ENCODE measurements around the gene HOXB6.

The HOXB6 gene

DNA sequence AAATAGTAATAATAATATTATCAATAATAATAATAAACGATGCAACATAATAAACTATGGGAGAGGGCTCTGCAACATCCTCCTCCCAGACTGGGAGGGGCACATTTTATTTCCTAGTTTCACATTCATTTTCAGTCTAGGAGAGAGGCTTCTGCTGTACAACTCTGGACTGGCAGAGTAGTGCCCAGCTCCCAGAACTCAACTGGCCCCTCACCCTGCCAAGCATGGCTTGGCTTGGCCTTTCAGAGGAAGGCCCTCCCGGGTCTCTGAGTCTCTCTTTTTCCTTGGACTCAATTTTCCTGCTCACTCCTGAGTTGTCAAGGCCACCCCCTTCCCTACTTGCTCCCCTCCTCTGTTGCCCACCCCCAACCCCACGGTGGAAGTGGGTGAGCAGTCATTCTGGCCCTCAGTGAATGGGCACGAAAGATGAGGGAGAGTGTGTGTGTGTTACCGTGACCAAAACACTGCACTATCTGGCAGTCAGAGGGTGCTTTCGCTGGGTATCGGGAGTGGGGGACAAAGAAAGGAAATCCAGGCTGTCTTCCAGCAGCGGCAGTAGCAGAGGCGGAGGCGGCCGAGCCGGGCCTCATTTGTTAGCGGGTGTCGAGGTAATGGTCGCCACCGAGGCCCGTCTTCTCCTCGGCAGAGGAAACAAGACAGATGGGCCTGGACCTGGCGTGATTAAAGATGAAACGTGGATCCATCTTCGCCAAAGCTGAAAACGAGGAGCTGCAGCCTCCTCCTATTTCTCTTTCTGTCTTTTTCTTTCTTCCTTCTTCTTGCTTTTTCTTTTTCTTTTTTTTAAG is 28.9 kb downstream of the HOXB6 start:
- intact Hi-C loops (cut with DNase I), result no loop called here

GRCh38 chr17:48575066-48575582 is 29.7 kb downstream of the HOXB6 start:
- DNase-seq, result no peak
- intact Hi-C loops (cut with DNase I), result no loop called here

More for the DNA sequence above, 28.9 kb downstream of the HOXB6 start:
- DNase-seq, result no peak

DNA sequence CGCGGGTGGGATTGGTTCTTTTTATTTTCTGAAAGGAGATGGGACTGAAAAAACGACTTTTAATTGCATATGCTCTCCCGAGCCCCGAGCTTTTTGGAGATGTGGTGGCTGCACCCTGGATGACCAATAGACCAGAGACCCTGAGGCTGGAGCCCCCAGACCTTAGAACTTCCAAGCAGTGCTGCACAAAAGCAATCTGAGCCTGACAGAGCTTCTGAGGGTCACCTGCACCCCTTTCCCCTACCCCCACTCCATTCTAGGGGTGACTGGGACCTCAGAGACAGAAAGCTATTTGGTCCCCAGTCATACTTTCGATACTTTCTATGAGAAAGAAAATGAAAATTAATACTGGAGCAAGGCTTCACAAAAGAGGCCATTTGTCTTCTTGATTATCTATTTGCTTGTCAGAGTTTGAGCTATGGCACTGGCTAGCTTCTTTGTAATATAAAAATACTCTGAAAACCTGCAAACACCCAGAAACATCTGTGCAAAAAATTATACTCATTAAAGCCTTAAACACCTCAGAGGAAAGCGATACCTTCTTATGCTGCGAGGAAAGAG is 30.2 kb downstream of the HOXB6 start:
- intact Hi-C loops (cut with DNase I), result no loop called here
- DNase-seq, result no peak

DNA sequence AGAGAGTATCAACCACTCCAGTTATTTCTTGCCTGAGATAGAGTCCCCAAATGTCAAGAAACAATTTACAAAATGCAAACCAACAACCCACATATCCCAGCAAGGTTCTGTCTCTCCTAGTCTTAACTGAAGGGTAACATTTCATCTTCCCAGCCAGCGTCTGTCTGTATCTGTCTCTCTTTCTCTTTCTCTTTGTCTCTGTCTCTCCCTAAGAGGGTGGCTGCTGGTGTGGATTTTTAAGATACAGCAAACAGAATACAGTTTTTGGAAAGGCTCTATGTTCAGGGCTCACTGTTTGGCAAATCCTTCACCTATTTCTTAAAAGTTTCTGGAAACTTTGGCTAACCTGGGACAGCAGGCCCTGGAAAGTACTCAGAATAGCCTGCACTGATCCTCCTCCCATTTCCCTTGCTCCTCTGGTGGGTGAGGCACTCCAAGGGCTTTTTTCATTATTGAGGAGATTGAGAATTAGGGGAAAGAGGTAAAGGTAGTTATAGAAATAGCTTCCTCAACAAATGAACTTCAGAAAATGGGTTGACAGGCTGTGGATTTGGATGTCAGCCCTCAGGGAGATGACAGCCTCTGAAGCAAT is 32.9 kb downstream of the HOXB6 start:
- DNase-seq, result no peak
- intact Hi-C loops (cut with DNase I), result no loop called here

GRCh38 chr17:48571024-48571818 is 33.6 kb downstream of the HOXB6 start:
- DNase-seq, result no peak
- intact Hi-C loops (cut with DNase I), result no loop called here

DNA sequence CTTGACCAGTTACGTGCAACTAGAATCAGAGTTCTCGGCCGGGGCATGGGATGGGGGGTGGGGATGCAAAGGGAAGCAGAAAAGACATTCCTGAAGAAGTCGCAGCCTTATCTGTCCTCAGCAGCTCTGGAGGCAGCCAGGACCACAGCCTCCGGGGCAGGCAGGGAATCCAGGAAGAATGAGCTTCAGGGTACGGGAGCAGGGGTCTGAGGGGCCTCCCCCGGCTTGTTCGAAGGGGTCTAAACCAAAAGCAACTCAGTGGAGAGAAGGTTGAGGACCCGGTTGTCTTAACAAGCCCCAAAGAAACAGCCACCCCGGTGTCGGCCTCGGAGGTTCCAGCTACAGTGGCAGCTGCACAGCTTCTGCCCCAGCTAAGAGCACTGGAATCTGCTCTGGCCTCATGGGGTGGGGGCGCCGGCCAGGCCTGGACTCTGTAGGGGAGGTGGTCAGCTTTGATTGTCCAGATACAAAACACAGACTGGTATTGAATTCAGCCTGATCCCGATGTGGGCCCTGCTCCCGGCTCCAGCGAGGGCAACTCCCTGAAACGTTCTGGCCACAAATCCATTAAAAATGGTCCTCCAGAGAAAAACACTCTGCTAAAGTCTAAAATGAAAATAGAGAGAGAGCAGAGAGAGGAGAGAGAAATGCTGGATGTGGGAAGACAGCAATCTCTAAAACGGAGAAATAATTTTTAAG is 34.3 kb downstream of the HOXB6 start:
- DNase-seq, result no peak
- intact Hi-C loops (cut with DNase I), result no loop called here

- intact Hi-C loops (cut with DNase I), result no loop called here
These were observed 35.0 kb downstream of the HOXB6 start for GRCh38 chr17:48569674-48570324.

GRCh38 chr17:48569240-48569582 is 35.6 kb downstream of the HOXB6 start:
- no peak for DNase-seq
- intact Hi-C loops (cut with DNase I), result no loop called here

More at GRCh38 chr17:48569674-48570324, 35.0 kb downstream of the HOXB6 start:
- DNase-seq, result no peak

- intact Hi-C loops (cut with DNase I), result no loop called here
- no peak for DNase-seq
These were observed 36.1 kb downstream of the HOXB6 start for GRCh38 chr17:48568499-48569239.

DNA sequence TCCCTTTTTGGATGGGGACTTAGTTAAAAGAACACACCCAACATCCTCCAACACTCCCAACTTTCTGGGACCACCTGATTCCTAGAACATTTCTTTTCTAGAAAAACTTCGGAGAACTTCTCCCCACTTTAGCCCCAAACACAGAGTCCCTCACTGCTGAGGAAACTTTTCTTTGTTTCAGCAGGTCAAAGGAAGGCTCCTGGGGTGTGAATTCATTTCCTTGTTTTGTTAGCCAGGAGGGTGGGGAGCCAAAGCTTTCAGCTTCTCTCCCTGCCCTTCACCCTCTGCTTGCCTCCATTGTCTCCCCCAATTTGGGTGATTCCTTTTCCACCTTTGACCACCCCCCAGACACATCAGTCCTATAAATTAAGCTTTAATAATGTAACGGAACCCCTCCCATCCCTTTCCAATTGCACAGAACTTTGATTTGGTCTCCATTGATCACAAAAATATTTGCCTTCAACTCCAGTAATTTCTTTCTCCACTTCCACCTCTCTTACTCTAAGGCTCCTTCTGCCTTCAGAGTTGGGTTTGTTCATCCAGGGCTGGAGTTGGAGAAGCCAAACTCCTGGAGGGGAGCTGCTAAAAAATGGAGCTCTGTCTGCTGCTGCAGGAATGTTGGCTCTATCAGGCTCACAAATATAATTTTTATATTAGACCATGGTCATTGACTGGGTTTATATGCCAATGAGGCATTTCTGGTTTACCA is 37.0 kb downstream of the HOXB6 start:
- DNase-seq, result no peak
- intact Hi-C loops (cut with DNase I), result no loop called here

GRCh38 chr17:48567209-48567608 is 37.6 kb downstream of the HOXB6 start:
- no peak for DNase-seq
- intact Hi-C loops (cut with DNase I), result no loop called here

- DNase-seq, result no peak
- intact Hi-C loops (cut with DNase I), result no loop called here
These were observed 38.1 kb downstream of the HOXB6 start for GRCh38 chr17:48566717-48567116.

- intact Hi-C loops (cut with DNase I), result no loop called here
- DNase-seq, result no peak
These were observed 38.7 kb downstream of the HOXB6 start for GRCh38 chr17:48565925-48566710.

- intact Hi-C loops (cut with DNase I), result no loop called here
- DNase-seq, result no peak
These were observed 39.7 kb downstream of the HOXB6 start for GRCh38 chr17:48565022-48565554.

DNA sequence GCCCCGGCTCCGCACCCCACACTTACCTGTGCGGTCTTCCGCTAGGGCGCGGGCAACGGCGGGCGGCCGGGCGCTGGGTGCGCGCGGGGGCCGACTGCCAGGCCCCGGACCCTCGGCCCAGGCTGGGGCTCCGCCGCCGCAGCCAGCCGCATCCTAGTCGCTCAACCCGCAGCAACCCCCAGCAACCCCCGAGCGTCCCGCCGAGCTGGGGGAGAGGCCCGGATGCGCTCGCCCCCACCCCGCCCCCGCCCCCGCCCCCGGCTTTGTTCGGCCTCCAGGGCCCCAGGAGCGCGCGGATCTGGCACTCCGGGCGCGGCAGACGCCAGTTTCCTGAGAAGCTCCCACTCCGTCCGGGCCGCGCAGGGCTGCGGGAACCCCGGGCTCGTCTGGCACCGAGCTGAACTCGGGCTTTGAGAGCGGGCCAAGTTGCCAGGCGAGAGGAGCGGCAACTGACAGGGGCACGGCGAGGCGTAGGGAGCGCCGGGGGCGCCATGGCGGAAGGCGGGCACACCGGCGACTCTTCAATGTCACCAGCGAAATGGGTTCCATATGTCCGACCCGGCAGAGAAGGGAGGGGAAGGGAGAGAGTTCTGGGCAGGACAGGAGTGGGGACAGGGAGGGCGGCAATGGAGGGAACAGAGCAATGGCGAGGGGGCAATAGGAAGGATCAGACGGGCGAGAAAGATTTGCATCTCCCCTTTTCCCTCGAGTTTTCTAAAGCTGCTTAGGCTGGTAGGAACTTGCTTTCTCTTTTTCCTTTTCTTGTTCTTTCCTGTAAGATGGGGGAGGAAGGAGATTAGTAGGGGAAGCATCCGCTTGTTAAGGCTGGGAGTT is 40.4 kb downstream of the HOXB6 start:
- intact Hi-C loops (cut with DNase I), result no loop called here
- no peak for DNase-seq

- intact Hi-C loops (cut with DNase I), result no loop called here
- no peak for DNase-seq
These were observed 41.0 kb downstream of the HOXB6 start for GRCh38 chr17:48563867-48564187.
